SK-N-SH (cell line): ENCODE data around the gene C1QTNF9B. TPM values are rescaled to one million over a fixed set of nuclear protein-coding genes. Genes with fewer than 3 reads are reported as not detected.
A peak's percentile ranks its signal among the peaks of the same experiment; 100 is the strongest.

Experiments
- CTCF ChIA-PET: fragments of 300-600, 350-600 bp; formaldehyde crosslinking; extraction: SDS; loops from one replicate; lab custom pipeline; 2021; lab: Yijun Ruan, JAX
- POLR2A ChIA-PET: fragments of 350-600 bp; sonication (Branson Sonifier 250); formaldehyde crosslinking; extraction: SDS; loops from one replicate; lab custom pipeline; 2020; ENCODE audit warnings: antibody characterized with exemption, inconsistent platforms; lab: Yijun Ruan, JAX
- DNase-seq: peaks from one replicate; pipeline ENCODE4 v3.0.0; 2012
- H2AFZ ChIP-seq: fragments of 200-600 bp; sonication (generic); 2 replicates; pipeline ENCODE4 v1.8.1; 2016; ENCODE audit warnings: antibody characterized with exemption, mild to moderate bottlenecking, low read depth
- H3F3A ChIP-seq: fragments of 200-600 bp; sonication (generic); replicated peaks from 2 replicates; pipeline ENCODE3; 2016; ENCODE audit warnings: antibody characterized with exemption, mild to moderate bottlenecking; ENCODE audit not compliant: insufficient read depth
- H3K27ac ChIP-seq, 2 experiments: fragments of 200-500 bp in 1 of 2; fragments of 200-600 bp in 1 of 2; sonication (Bioruptor generic) in 1 of 2; sonication (generic), shearing (Covaris generic) in 1 of 2; 2 replicates each; pipeline versions ENCODE4 v1.5.1 to v1.6.1; 2014 to 2016; ENCODE audit warnings: low read depth in 2 of 2, inconsistent platforms in 1 of 2, low read length in 1 of 2, mild to moderate bottlenecking in 1 of 2, mixed read lengths in 1 of 2
- H3K27me3 ChIP-seq: fragments of 200-600 bp; sonication (generic), shearing (Covaris generic); 2 replicates; pipeline ENCODE4 v1.6.1; 2016; ENCODE audit warnings: mixed run types; ENCODE audit not compliant: insufficient read depth
- H3K36me3 ChIP-seq, 2 experiments: fragments of 200-500 bp in 1 of 2; fragments of 200-600 bp in 1 of 2; sonication (Bioruptor generic) in 1 of 2; sonication (generic) in 1 of 2; replicated peaks in 1 of 2; 2 replicates each; pipeline versions ENCODE3 to v1.5.1; 2014 to 2016; ENCODE audit warnings: low read length in 1 of 2, mild to moderate bottlenecking in 1 of 2; ENCODE audit not compliant: insufficient read depth in 2 of 2, control insufficient read depth in 1 of 2
- H3K4me1 ChIP-seq, 2 experiments: fragments of 200-500 bp in 1 of 2; fragments of 200-600 bp in 1 of 2; sonication (Bioruptor generic) in 1 of 2; sonication (generic), shearing (Covaris generic) in 1 of 2; 2 replicates each; pipeline versions ENCODE4 v1.5.1 to v1.6.1; 2014 to 2016; ENCODE audit warnings: low read depth in 1 of 2, low read length in 1 of 2, mixed run types in 1 of 2; ENCODE audit not compliant: insufficient read depth in 2 of 2, control insufficient read depth in 1 of 2
- H3K4me2 ChIP-seq: fragments of 200-600 bp; sonication (generic), shearing (Covaris generic); 2 replicates; pipeline ENCODE4 v1.6.1; 2017; ENCODE audit warnings: mixed run types
- H3K4me3 ChIP-seq, 2 experiments: fragments of 200-500 bp in 1 of 2; fragments of 200-600 bp in 1 of 2; sonication (Bioruptor generic) in 1 of 2; sonication (generic), shearing (Covaris generic) in 1 of 2; 2 replicates each; pipeline versions ENCODE4 v1.5.1 to v1.8.1; 2014 to 2016; ENCODE audit warnings: low read depth in 2 of 2, inconsistent platforms in 1 of 2, low read length in 1 of 2, mild to moderate bottlenecking in 1 of 2, mixed read lengths in 1 of 2, moderate library complexity in 1 of 2
- H3K79me2 ChIP-seq: fragments of 200-600 bp; sonication (generic); 2 replicates; pipeline ENCODE4 v1.8.1; 2017; ENCODE audit warnings: mild to moderate bottlenecking; ENCODE audit not compliant: insufficient read depth
- H3K9ac ChIP-seq: fragments of 200-600 bp; sonication (generic); 2 replicates; pipeline ENCODE4 v1.6.1; 2017; ENCODE audit warnings: mixed run types
- H3K9me2 ChIP-seq: fragments of 200-600 bp; sonication (generic); 2 replicates; pipeline ENCODE4 v1.6.1; 2017; ENCODE audit warnings: mixed run types
- H3K9me3 ChIP-seq: fragments of 200-600 bp; sonication (generic); 2 replicates; pipeline ENCODE4 v1.6.1; 2017; ENCODE audit warnings: mixed run types, mild to moderate bottlenecking, moderate library complexity
- H4K20me1 ChIP-seq: fragments of 200-600 bp; sonication (generic); 2 replicates; pipeline ENCODE4 v1.6.1; 2017; ENCODE audit warnings: mild to moderate bottlenecking, mixed run types; ENCODE audit not compliant: insufficient read depth
- FOSL2 ChIP-seq: IDR thresholded peaks from 2 replicates; pipeline ENCODE4 v1.4.0; 2012; ENCODE audit warnings: low read depth, mild to moderate bottlenecking, moderate library complexity, borderline replicate concordance
- GABPA ChIP-seq: IDR thresholded peaks from 2 replicates; pipeline ENCODE4 v1.4.0; 2012; ENCODE audit warnings: low read depth, mild to moderate bottlenecking
- IRF3 ChIP-seq: fragments of 150-350 bp; IDR thresholded peaks from 2 replicates; pipeline ENCODE4 v1.6.1; 2016; ENCODE audit warnings: mild to moderate bottlenecking, low read depth, low read length
- MXI1 ChIP-seq: IDR thresholded peaks from 2 replicates; pipeline ENCODE4 v1.6.1; 2012; ENCODE audit warnings: mild to moderate bottlenecking, low read depth, low read length, improper control_type of control experiment
- NFIC ChIP-seq: IDR thresholded peaks from 2 replicates; pipeline ENCODE4 v1.4.0; 2012; ENCODE audit warnings: borderline replicate concordance
- NRF1 ChIP-seq: IDR thresholded peaks from 2 replicates; pipeline ENCODE4 v1.6.1; 2012; ENCODE audit warnings: low read depth, mild to moderate bottlenecking, low read length
- SIN3A ChIP-seq: IDR thresholded peaks from 2 replicates; pipeline ENCODE4 v1.6.1; 2012; ENCODE audit warnings: low read depth, mild to moderate bottlenecking, low read length, moderate library complexity, borderline replicate concordance
- SMC3 ChIP-seq: IDR thresholded peaks from 2 replicates; pipeline ENCODE4 v1.6.1; 2012; ENCODE audit warnings: low read depth, low read length, improper control_type of control experiment
- YY1 ChIP-seq: IDR thresholded peaks from 2 replicates; pipeline ENCODE4 v1.4.0; 2012; ENCODE audit warnings: low read depth, mild to moderate bottlenecking
- WGBS: methylation state at CpG from one replicate; pipeline ENCODE4 v1.1.6; 2017; ENCODE audit warnings: low lambda C conversion rate; 5-methylcytosine and 5-hydroxymethylcytosine counted together
- polyA plus RNA-seq, 3 experiments: library from polyadenylated mRNA; depleted of rRNA; stranded (reverse); fragments of >200 nt; gene quantifications; 2 replicates each; pipeline ENCODE4 v1.2.3, GENCODE V29; 2012
- TF ChIP-seq, protein P1 (sequence below): fragments of 200-600 bp; sonication (generic); IDR thresholded peaks from 2 replicates; pipeline ENCODE4 v1.6.1; 2017; ENCODE audit warnings: antibody characterized with exemption, mild to moderate bottlenecking, moderate library complexity
- TF ChIP-seq, protein P2 (sequence below): IDR thresholded peaks from 2 replicates; pipeline ENCODE4; 2012

Gene C1QTNF9B
- polyA plus RNA-seq, 1 of the 3 experiments (the other 2 are of a cell fraction) = not detected

DNA sequence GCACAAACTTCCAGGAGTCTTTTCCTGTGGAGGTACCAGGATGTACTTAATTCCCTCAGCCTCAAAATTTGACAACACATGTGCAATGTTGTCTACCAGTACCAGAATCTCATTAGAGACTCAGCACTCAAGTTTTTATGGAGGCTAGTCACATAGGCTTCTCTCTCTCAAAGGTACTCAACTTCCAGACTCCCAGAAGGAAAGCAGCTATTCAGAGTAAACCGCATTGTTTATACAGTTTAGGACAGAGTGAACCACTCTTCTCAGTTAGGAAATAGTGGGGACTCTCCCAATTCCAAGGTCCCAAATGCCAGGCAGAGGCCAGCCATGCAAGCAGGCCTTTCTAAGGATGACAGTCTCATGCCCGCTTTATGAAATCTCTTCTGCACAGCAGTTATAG is 8.5 kb upstream of the C1QTNF9B start (continued):
- TF ChIP-seq, protein P1, sequence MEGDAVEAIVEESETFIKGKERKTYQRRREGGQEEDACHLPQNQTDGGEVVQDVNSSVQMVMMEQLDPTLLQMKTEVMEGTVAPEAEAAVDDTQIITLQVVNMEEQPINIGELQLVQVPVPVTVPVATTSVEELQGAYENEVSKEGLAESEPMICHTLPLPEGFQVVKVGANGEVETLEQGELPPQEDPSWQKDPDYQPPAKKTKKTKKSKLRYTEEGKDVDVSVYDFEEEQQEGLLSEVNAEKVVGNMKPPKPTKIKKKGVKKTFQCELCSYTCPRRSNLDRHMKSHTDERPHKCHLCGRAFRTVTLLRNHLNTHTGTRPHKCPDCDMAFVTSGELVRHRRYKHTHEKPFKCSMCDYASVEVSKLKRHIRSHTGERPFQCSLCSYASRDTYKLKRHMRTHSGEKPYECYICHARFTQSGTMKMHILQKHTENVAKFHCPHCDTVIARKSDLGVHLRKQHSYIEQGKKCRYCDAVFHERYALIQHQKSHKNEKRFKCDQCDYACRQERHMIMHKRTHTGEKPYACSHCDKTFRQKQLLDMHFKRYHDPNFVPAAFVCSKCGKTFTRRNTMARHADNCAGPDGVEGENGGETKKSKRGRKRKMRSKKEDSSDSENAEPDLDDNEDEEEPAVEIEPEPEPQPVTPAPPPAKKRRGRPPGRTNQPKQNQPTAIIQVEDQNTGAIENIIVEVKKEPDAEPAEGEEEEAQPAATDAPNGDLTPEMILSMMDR = no peak
- TF ChIP-seq NRF1 = no peak
- no peak for TF ChIP-seq GABPA
- TF ChIP-seq, all 33 proteins: peak for 0

DNA sequence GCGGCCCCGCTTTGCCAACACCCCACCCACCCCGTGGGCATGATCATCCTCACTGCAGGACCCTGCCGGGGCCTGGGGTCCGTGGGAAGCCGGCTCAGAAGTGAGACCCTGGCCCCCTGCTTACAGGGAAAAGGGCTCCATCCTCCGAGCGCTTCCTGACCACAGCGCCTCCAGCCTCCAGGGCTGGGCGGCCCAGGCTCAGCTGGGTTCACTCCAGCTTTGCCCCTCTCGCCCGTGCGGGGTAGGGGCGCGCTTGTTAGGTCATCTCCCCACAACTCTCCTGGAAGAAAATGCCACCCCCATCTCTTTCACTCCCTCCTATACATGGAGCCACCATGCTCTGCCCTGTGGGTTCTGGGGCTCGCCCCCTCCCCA is 6.6 kb upstream of the C1QTNF9B start:
- no peak overlapping the region for H3K4me2 ChIP-seq
- no peak for TF ChIP-seq MXI1
- no peak for TF ChIP-seq FOSL2
- TF ChIP-seq, protein P2, sequence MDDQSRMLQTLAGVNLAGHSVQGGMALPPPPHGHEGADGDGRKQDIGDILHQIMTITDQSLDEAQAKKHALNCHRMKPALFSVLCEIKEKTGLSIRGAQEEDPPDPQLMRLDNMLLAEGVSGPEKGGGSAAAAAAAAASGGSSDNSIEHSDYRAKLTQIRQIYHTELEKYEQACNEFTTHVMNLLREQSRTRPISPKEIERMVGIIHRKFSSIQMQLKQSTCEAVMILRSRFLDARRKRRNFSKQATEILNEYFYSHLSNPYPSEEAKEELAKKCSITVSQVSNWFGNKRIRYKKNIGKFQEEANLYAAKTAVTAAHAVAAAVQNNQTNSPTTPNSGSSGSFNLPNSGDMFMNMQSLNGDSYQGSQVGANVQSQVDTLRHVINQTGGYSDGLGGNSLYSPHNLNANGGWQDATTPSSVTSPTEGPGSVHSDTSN = no peak
- TF ChIP-seq YY1 = no peak
- no peak for TF ChIP-seq SMC3
- TF ChIP-seq NFIC = no peak
- no peak for TF ChIP-seq SIN3A
- no peak for TF ChIP-seq IRF3
- TF ChIP-seq, all 33 proteins: peak for 0
- Histone ChIP-seq H3K79me2 (no peaks in the 10 kb centered on the region), H3K4me1 (peaks cover 0 to 3% of the 10 kb centered on the region in 2 experiments; a peak in 1 of 4 replicates), H3K9me2 (no peaks in the 10 kb centered on the region), H3K27ac (no peak overlapping the region), H3K36me3 (no peaks in the 10 kb centered on the region), H2AFZ (no peak overlapping the region), H3K9ac (no peak overlapping the region), H4K20me1 (no peaks in the 10 kb centered on the region), H3F3A (no peaks in the 10 kb centered on the region), H3K9me3 (no peaks in the 10 kb centered on the region), H3K4me3 (no peak overlapping the region), H3K27me3 (no peaks in the 10 kb centered on the region)
- DNase-seq = peak; percentile 14
- ChIA-PET POLR2A (no interaction called here), CTCF (interaction anchor here (2.3 to 2.5 kb wide), 2 partner anchors 15 to 53 kb away, joined by 5 to 9 read pairs; partner anchors contain the start of gene MIPEP)
- 94% methylated on average over 12 of the region's 16 CpGs for WGBS
